B cell (primary cell): ENCODE measurements around the gene RAP1GAP2. TPM values are rescaled to one million over a fixed set of nuclear protein-coding genes. Genes with fewer than 3 reads are reported as not detected.

ENCODE experiments used
- ATAC-seq: fragments of 200-7000 bp; cut with Tn5 transposase; one replicate; pipeline ENCODE4 v1.10.0; 2021; ENCODE audit warnings: low read depth, mild to moderate bottlenecking, moderate number of reproducible peaks, moderate library complexity
- CTCF ChIA-PET: fragments of 350-600 bp; sonication (Branson Sonifier 250); formaldehyde crosslinking; loops from one replicate; lab custom pipeline; 2021; ENCODE audit warnings: antibody characterized with exemption, inconsistent platforms; lab: Charles Lee
- POLR2A ChIA-PET: fragments of 350-600 bp; sonication (Branson Sonifier 250); formaldehyde crosslinking; loops from one replicate; lab custom pipeline; 2021; ENCODE audit warnings: antibody characterized with exemption; lab: Charles Lee
- DNase-seq: peaks from one replicate; pipeline ENCODE4 v3.0.0; 2013
- H2AFZ ChIP-seq: 2 replicates; pipeline ENCODE4 v1.6.1; 2012; ENCODE audit warnings: mild to moderate bottlenecking, low read depth, low read length; ENCODE audit not compliant: insufficient read depth, poor library complexity, severe bottlenecking
- H3K27ac ChIP-seq, 2 donors: 1 replicate in 1 of 2; 2 replicates in 1 of 2; pipeline ENCODE4 v1.5.1; 2012 to 2013; ENCODE audit warnings: low read length in 2 of 2, mild to moderate bottlenecking in 2 of 2, moderate library complexity in 1 of 2
- H3K27me3 ChIP-seq, 4 experiments: fragments of 200-600 bp in 1 of 4; sonication (generic) in 1 of 4; replicated peaks in 1 of 4; 1 replicate in 2 of 4; 2 replicates in 2 of 4; pipeline versions ENCODE4 v1.6.1 to v1.7.0; 2013 to 2016; ENCODE audit warnings: low read length in 3 of 4, mild to moderate bottlenecking in 2 of 4, mixed read lengths in 1 of 4, moderate library complexity in 1 of 4; ENCODE audit not compliant: insufficient read depth in 4 of 4, control insufficient read depth in 3 of 4; ENCODE audit errors: control extremely low read depth in 1 of 4
- H3K36me3 ChIP-seq, 2 experiments: replicated peaks in 1 of 2; 1 replicate in 1 of 2; 2 replicates in 1 of 2; pipeline versions ENCODE4 v1.6.1 to v1.7.1; 2013; ENCODE audit warnings: low read length in 1 of 2; ENCODE audit not compliant: insufficient read depth in 2 of 2, control insufficient read depth in 1 of 2; ENCODE audit errors: control extremely low read depth in 1 of 2, extremely low read depth in 1 of 2
- H3K4me1 ChIP-seq, 2 donors: fragments of 200-600 bp in 1 of 2; sonication (generic) in 1 of 2; 1 replicate in 1 of 2; 2 replicates in 1 of 2; pipeline versions ENCODE4 v1.5.1 to v1.6.1; 2013 to 2017; ENCODE audit warnings: low read length in 2 of 2; ENCODE audit not compliant: control insufficient read depth in 2 of 2, insufficient read depth in 2 of 2
- H3K4me2 ChIP-seq: replicated peaks from 2 replicates; pipeline ENCODE3; 2012; ENCODE audit warnings: mild to moderate bottlenecking, low read depth, low read length; ENCODE audit not compliant: poor library complexity, severe bottlenecking
- H3K4me3 ChIP-seq, 5 experiments: fragments of 200-600 bp in 1 of 5; sonication (generic) in 1 of 5; 1 replicate in 3 of 5; 2 replicates in 2 of 5; pipeline versions ENCODE4 v1.5.1 to v1.7.0; 2011 to 2016; ENCODE audit warnings: low read length in 4 of 5, mild to moderate bottlenecking in 4 of 5, low read depth in 2 of 5, control low read depth in 1 of 5, moderate library complexity in 1 of 5; ENCODE audit not compliant: insufficient read depth in 1 of 5; ENCODE audit errors: control extremely low read depth in 1 of 5, extremely low read depth in 1 of 5
- H3K79me2 ChIP-seq: fragments of 200-600 bp; sonication (generic); one replicate; pipeline ENCODE4 v1.6.0; 2016; ENCODE audit warnings: low read length; ENCODE audit not compliant: control insufficient read depth, insufficient read depth
- H3K9ac ChIP-seq: fragments of 200-600 bp; sonication (generic); 2 replicates; pipeline ENCODE4 v1.6.1; 2017; ENCODE audit warnings: mild to moderate bottlenecking, low read length, moderate library complexity
- H3K9me3 ChIP-seq, 3 donors: one replicate each; pipeline versions ENCODE4 v1.6.1 to v1.7.1; 2013; ENCODE audit warnings: low read length in 2 of 3; ENCODE audit not compliant: control insufficient read depth in 2 of 3, insufficient read depth in 1 of 3; ENCODE audit errors: control extremely low read depth in 1 of 3
- H4K20me1 ChIP-seq: 2 replicates; pipeline ENCODE4 v1.6.0; 2012; ENCODE audit warnings: mild to moderate bottlenecking, low read length; ENCODE audit not compliant: insufficient read depth, control insufficient read depth, poor library complexity, severe bottlenecking
- H3K27ac Mint-ChIP-seq: one replicate; pipeline ENCODE4 v1.8.0; 2021; ENCODE audit warnings: mixed read lengths
- H3K27me3 Mint-ChIP-seq: one replicate; pipeline ENCODE4 v1.8.0; 2021; ENCODE audit warnings: mixed read lengths
- H3K4me1 Mint-ChIP-seq: one replicate; pipeline ENCODE4 v1.8.0; 2021; ENCODE audit warnings: mixed read lengths
- H3K4me3 Mint-ChIP-seq: one replicate; pipeline ENCODE4 v1.8.0; 2021; ENCODE audit warnings: mixed read lengths
- H3K9me3 Mint-ChIP-seq: one replicate; pipeline ENCODE4 v1.8.0; 2022; ENCODE audit warnings: mixed read lengths; ENCODE audit not compliant: insufficient read depth
- CTCF ChIP-seq: fragments of 200-600 bp; IDR thresholded peaks from one replicate; pipeline ENCODE4 v1.8.0; 2022; ENCODE audit warnings: antibody characterized with exemption, mild to moderate bottlenecking
- EZH2 ChIP-seq: IDR thresholded peaks from 2 replicates; pipeline ENCODE4 v1.6.1; 2012; ENCODE audit warnings: borderline replicate concordance, low read depth, mild to moderate bottlenecking, moderate library complexity, low read length; ENCODE audit not compliant: insufficient read depth, poor library complexity, severe bottlenecking
- WGBS: methylation state at CpG from one replicate; pipeline ENCODE4 v1.1.5; 2013; ENCODE audit warnings: missing lambda C conversion rate; ENCODE audit not compliant: insufficient coverage; 5-methylcytosine and 5-hydroxymethylcytosine counted together
- intact Hi-C: fragments of 100-400 bp; cut with micrococcal nuclease; formaldehyde crosslinking; loops from one replicate; pipeline ENCODE4 v1.10.0; 2022
- polyA plus RNA-seq: library from polyadenylated mRNA; depleted of rRNA; stranded (reverse); fragments of >200 nt; gene quantifications from 2 replicates; pipeline ENCODE4 v1.2.3, GENCODE V29; 2012
- total RNA-seq, 2 donors: library from RNA; stranded (reverse); fragments of 120-200 nt in 1 of 2; gene quantifications; 1 replicate in 1 of 2; 2 replicates in 1 of 2; pipeline versions ENCODE4 v1.2.3 to v1.2.4, GENCODE V29; 2013 to 2022

RAP1GAP2 gene
- total and polyA plus RNA-seq, 2 donors (not counting 1 experiment from before 2014, with no cell fraction given) = 14.9 to 16.4 TPM

GRCh38 chr17:3012926-3013581 is 216.8 kb downstream of the RAP1GAP2 start:
- H2AFZ ChIP-seq = no peak overlapping the region
- H3K36me3 ChIP-seq = peaks cover 3 to 51% of the 10 kb centered on the region in 2 experiments
- no peaks in the 10 kb centered on the region for H3K27me3 Mint-ChIP-seq
- no peak for TF ChIP-seq EZH2
- peak; percentile 84 for TF ChIP-seq CTCF
- POLR2A ChIA-PET = interaction anchor here (0.7 to 1.6 kb wide), 4 partner anchors 9 to 230 kb away, joined by 3 to 5 read pairs (median 3); no protein-coding TSS in a partner anchor
- ATAC-seq (peak; percentile 96), DNase-seq (peak; percentile 78)
- H4K20me1 ChIP-seq = peaks cover 7% of the 10 kb centered on the region
- H3K4me1 ChIP-seq = no peaks in the 10 kb centered on the region
- H3K27ac ChIP-seq = no peak overlapping the region
- H3K4me3 ChIP-seq = no peak overlapping the region
- H3K4me1 Mint-ChIP-seq = peaks cover 3% of the 10 kb centered on the region
- intact Hi-C loops = loop anchor here (1.0 to 5.0 kb wide), 4 partner anchors 165 to 596 kb away; no protein-coding TSS in a partner anchor
- H3K27ac Mint-ChIP-seq = peak overlapping the region; percentile 41
- no peaks in the 10 kb centered on the region for H3K27me3 ChIP-seq
- no peaks in the 10 kb centered on the region for H3K9me3 Mint-ChIP-seq
- no peak overlapping the region for H3K4me2 ChIP-seq
- WGBS = 76% methylated on average over 15 of the region's 21 CpGs
- CTCF ChIA-PET = interaction anchor here (0.6 to 14.3 kb wide), 54 partner anchors 9 to 1316 kb away, joined by 3 to 370 read pairs (median 5); partner anchors contain the start of gene RAP1GAP2
- H3K9ac ChIP-seq = no peak overlapping the region
- H3K79me2 ChIP-seq = no peaks in the 10 kb centered on the region
- no peak overlapping the region for H3K4me3 Mint-ChIP-seq
- H3K9me3 ChIP-seq = no peaks in the 10 kb centered on the region

GRCh38 chr17:3015890-3016289 is 219.7 kb downstream of the RAP1GAP2 start:
- no peaks in the 10 kb centered on the region for H3K27me3 Mint-ChIP-seq
- H3K4me2 ChIP-seq = no peak overlapping the region
- no peaks in the 10 kb centered on the region for H3K79me2 ChIP-seq
- no peak overlapping the region for H3K4me3 ChIP-seq
- ChIA-PET POLR2A (no interaction called here), CTCF (interaction anchor here (0.6 to 14.3 kb wide), 3 partner anchors 13 to 478 kb away, joined by 3 to 370 read pairs (median 61); no protein-coding TSS in a partner anchor)
- DNase-seq = no peak
- no peak overlapping the region for H3K27ac ChIP-seq
- no peaks in the 10 kb centered on the region for H3K27me3 ChIP-seq
- WGBS = 85% methylated on average over 7 of the region's 7 CpGs
- H3K9ac ChIP-seq = no peak overlapping the region
- TF ChIP-seq EZH2 (no peak), CTCF (no peak)
- H2AFZ ChIP-seq = no peak overlapping the region
- H3K36me3 ChIP-seq = peaks cover 3 to 57% of the 10 kb centered on the region in 2 experiments
- ATAC-seq = no peak
- no peaks in the 10 kb centered on the region for H3K9me3 ChIP-seq
- peaks cover 9% of the 10 kb centered on the region for H4K20me1 ChIP-seq
- H3K9me3 Mint-ChIP-seq = no peaks in the 10 kb centered on the region
- intact Hi-C loops = no loop called here
- peaks cover 3% of the 10 kb centered on the region for H3K4me1 Mint-ChIP-seq
- no peak overlapping the region for H3K27ac Mint-ChIP-seq
- H3K4me1 ChIP-seq = no peaks in the 10 kb centered on the region
- H3K4me3 Mint-ChIP-seq = no peak overlapping the region
